NCI-H345 (cell line): ENCODE results near the gene TGFBI.

Experiments
- DNase-seq: peaks from one replicate; lab custom pipeline; 2025; lab: John Stamatoyannopoulos, UW

Gene TGFBI

DNA sequence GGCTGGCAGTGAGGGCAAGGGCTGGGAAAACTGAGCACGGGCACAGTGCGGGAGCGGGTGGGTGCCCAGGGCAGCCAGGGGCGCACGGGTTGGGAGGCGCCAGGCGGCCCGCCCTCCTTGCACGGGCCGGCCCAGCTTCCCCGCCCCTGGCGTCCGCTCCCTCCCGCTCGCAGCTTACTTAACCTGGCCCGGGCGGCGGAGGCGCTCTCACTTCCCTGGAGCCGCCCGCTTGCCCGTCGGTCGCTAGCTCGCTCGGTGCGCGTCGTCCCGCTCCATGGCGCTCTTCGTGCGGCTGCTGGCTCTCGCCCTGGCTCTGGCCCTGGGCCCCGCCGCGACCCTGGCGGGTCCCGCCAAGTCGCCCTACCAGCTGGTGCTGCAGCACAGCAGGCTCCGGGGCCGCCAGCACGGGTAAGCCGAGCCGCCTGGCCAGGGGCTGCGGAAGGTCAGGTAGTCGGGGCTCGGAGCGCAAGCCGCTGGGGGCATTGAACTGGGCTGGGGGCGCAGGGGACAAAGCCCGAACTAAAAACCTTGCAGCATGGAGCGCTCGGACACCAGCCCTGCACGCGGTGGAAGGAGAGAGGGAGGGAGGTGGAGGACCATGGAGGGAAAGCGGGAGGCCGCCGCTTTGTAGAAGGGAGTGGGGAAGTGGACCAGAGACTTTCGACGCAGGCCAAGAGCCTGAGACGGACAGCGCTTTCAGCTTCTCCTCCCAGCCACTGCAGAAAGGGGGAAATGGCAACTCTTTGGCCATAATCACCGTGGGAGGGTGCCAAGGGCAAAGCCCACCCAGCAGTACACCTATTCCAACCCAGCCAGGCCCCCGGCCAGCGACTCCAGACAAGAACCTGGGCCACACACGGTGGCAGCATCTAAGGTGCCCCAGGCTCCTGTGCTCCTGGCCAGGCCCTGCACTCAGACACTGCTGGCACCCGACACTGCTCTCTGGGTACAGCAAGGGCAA is at the start of gene TGFBI:
Gene TGFBI, plus strand, starts transcription at position 207 of the 961 bp plus-strand sequence. Its CDS starts 68 bp downstream, at position 275.
- no peak for DNase-seq

- no peak for DNase-seq
Measured at GRCh38 chr5:135978993-135979392, 49.8 kb upstream of the TGFBI start.

- DNase-seq = no peak
Measured at GRCh38 chr5:135979510-135979909, 49.3 kb upstream of the TGFBI start.

DNA sequence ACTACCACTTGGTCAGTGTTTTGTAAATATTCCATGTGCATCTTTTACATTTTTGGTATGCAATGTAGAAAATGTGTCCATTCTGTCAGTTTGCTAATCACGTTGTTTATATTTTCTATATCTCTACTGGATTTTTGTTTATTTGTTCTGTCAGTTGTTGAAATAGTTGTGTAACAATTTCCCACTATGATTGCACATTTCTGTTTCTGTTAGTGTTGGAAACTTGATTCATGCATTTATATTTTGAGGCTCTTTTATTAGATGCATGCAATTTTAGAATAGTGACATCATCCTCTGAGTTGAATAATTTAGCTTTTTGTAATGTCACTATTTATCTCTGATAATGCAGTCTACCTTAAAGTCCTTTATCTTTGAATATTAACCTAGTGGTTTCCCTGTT is 48.2 kb upstream of the TGFBI start:
- DNase-seq = no peak

GRCh38 chr5:135985951-135986350 is 42.8 kb upstream of the TGFBI start:
- DNase-seq = no peak

DNA sequence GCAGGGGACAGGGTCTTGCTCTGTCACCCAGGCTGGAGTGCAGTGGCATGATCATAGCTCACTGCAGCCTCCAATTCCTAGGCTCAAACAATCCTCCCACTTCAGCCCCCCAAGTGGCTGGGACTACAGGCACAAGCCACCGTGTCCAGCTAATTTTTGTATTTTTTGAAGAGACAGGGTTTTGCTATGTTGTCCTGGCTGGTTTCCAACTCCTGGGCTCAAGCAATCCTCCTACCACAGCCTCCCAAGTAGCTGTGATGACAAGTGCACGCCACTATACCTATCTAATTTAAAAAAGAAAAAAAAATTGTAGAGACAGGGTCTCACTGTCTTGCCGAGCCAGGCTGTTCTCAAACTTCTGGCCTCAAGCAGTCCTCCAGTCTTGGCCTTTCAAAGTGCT is 42.4 kb upstream of the TGFBI start:
- DNase-seq = no peak

GRCh38 chr5:135986891-135987401 is 41.8 kb upstream of the TGFBI start:
- no peak for DNase-seq

GRCh38 chr5:135988546-135988945 is 40.2 kb upstream of the TGFBI start:
- DNase-seq = no peak

DNA sequence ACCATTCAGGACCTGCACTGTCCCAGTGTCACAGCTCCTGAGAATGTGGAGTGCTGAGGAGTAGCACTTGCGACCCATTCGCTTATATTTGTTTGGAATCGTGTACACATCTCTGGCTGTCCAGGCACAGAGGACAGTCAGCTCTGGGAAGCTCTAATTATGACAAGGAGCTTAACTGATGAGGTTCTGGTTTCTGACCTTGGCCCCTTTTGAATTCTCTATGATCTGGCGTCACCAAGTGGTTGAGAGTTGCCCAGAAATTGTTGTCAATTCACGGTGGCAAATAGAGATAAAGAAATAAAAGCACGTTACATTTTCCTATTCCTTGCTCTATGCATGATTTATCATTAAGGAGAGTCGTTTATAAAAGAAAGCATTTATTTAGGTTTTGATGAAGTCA is 39.1 kb upstream of the TGFBI start:
- DNase-seq = no peak

DNA sequence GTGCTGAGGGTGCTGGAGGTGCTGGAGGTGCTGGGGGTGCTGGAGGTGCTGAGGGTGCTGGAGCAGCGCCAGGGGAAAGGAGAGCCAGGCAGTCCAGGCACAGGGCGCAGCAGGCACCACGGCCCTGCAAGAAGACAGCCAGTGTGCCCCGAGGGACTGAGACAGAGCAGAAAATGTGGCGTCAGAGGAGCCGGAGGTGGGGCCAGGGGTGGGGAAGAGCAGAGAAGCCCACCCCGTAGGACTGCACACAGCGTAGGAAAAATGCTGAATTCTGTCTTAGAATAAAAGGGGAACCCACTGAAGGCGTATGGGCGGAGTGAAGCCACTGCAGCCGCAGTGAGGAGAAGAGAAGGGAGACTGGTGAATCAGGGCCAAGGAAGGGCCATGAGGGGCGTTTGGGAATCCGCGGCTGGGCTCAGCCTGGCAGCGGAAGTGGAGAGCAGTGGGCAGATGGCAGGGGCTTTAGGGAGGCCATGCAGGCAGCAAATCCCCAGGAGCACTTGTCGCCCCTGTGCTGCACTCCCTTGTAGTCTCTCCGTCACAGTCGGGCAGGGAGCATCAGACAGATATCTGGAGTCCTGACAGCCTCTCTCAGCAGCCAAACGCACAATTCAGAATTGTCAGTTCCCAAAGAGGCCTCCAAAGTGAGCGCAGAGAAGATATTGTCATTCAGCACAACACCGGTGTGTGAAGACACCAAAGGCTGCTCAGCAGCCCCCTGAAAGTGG is 38.1 kb upstream of the TGFBI start:
- DNase-seq = no peak

DNA sequence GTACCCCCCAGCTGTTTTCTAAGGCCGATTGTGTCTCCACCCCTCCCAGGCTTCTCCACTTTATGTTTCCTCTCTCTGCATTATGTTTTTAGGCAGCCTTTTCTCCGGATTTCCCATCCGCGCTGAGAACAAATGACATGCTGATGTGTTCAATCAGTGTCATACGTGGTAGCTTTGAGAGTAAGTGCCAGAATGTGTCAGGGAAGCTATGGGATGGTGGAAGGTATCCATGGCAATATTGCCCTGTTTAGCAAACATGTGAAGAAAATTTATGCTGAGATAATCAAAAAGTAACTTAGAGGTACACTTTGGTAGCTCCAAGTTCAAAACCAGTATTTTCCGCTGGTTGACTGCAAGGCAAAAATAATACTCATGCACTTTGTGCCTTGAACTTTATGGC is 37.4 kb upstream of the TGFBI start:
- DNase-seq = no peak

- no peak for DNase-seq
Measured at GRCh38 chr5:135993335-135993879, 35.4 kb upstream of the TGFBI start.

GRCh38 chr5:135993880-135994636 is 34.7 kb upstream of the TGFBI start:
- no peak for DNase-seq

DNA sequence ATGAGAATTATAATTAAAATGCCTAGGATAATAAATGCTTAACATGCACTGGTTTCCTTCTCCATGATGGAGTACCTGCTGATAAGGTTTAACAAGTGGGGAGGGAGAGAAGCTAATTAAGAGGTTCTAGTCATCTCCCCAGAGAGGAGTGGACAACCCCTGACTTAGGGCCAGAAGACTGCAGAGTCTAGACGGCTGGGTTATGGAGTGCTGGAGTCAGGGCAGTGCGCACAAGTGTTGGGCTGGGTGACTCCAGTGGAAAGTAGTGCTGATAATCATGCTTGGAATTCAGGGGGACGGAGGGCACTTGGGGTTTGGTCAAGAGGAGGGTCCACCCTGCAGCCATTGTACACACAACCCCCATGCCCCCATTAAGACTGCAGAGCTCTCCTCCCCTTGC is 32.8 kb upstream of the TGFBI start:
- DNase-seq = no peak

GRCh38 chr5:135996611-135997010 is 32.2 kb upstream of the TGFBI start:
- DNase-seq = no peak

DNA sequence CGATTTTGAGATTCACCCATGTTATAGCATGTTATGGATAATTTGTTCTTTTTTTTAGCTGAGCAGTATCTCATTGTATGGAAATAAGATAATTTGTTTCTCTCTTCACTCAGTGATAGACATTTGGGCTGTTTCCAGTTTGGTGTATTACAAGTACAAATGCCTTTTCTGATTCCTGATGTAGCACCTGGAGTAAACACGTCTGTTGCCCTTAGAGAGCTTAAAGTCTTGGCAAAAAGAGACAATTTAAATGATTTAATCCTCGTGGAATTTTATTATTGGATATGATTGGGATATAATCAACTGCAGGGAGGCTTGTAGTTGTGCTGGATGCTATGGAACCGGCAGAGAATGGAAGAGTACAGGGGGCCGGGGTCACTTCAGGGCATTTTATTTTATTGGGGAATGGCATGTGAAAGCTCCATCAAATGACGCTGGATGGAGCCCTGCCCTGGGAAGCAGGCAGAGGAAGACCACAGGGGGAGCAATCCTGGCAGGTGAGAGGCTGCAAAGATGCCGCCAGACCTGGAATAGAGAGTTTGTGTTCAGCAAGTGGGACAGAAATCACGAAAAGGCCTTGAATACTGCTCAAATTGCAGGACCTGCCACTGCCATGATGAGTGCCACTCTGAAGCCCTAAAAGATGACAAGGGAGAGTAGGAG is 31.0 kb upstream of the TGFBI start:
- no peak for DNase-seq

DNA sequence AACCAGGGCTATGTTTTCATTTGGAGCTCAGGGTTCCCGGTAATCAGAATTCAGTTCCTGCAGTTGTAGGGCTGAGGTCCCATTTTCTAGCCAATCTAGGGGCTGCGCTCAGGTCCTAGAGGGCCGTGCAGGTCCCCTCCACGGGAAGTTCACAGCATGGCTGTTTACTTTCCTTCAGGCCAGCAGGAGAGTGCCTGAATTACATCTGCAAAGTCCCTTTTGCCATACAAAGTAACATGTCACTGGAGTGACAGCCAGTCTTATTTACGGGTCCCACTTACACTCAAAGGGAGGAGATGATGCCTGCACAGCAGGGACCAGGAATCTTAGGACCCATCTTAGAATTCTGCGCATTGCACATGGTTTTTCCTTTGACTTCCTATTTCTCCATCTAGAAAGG is 29.9 kb upstream of the TGFBI start:
- no peak for DNase-seq

GRCh38 chr5:135999406-136000139 is 29.2 kb upstream of the TGFBI start:
- no peak for DNase-seq

DNA sequence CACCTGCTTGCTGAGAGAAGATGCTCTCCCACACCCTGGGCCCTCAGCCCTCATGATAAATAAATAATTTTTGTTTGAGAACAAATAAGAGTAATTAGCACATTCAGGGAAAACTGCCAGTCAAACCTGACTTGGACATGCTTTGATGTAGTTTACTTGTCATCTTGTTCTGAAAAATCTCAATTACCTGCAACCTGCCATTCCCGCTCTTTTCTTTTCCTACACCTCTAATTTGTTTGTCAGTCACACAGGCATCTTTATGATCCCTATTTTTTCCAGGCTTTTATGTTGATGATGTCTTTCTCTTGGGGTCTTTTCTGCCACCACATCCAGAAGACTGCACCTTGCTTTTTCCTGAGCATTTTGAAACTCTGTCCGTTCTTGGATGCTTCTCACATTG is 28.6 kb upstream of the TGFBI start:
- DNase-seq = no peak

DNA sequence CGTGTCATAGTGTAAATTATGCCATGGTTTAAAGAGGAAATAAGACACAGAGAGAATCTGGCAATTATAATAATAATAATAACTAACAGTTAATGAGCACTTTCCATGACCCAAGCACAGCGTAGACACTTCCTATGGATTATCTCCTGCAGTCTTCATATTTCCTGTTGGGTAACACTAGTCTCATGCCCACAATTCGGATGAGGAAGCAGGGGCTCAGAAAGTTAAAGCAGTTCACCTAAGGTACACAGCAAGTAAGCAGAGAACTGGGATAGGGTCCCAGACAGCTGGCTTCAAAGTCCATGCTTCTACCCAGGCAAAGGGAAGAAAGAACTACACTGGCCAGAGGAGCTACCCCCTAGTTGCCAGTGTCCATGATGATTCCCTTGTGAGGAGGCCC is 27.9 kb upstream of the TGFBI start:
- no peak for DNase-seq
